Body of pancreas (tissue), 4 donors: ENCODE measurements around the gene RANBP10. TPM values are rescaled to one million over a fixed set of nuclear protein-coding genes. Genes with fewer than 3 reads are reported as not detected.
A peak's percentile ranks its signal among the peaks of the same experiment; 100 is the strongest.

Experiments used
- ATAC-seq: fragments of 150-250 bp; one replicate; pipeline ENCODE4 v1.9.1; 2016
- DNase-seq, 4 donors: peaks; one replicate each; pipeline ENCODE4 v3.0.0-alpha.2; 2019
- H3K27ac ChIP-seq, 4 donors: fragments of 200-600 bp; sonication (generic); 1 replicate in 3 of 4; 2 replicates in 1 of 4; pipeline versions ENCODE4 v1.5.1 to v1.6.1; 2016 to 2019; ENCODE audit warnings: mild to moderate bottlenecking in 1 of 4, mixed read lengths in 1 of 4, moderate library complexity in 1 of 4
- H3K27me3 ChIP-seq, 2 donors: fragments of 200-600 bp; sonication (generic); one replicate each; pipeline ENCODE4 v1.6.0; 2016; ENCODE audit warnings: mild to moderate bottlenecking in 1 of 2
- H3K36me3 ChIP-seq, 2 donors: fragments of 200-600 bp; sonication (generic); replicated peaks in 1 of 2; 2 replicates each; pipeline ENCODE4 v1.5.1; 2016; ENCODE audit warnings: low read depth in 2 of 2; ENCODE audit not compliant: insufficient read depth in 1 of 2
- H3K4me1 ChIP-seq: fragments of 200-600 bp; sonication (generic); one replicate; pipeline ENCODE4 v1.6.0; 2016
- H3K4me3 ChIP-seq, 2 donors: fragments of 200-600 bp; sonication (generic); 1 replicate in 1 of 2; 2 replicates in 1 of 2; pipeline ENCODE4 v1.5.1; 2016 to 2019
- H3K9me3 ChIP-seq, 3 donors: fragments of 200-600 bp; sonication (generic); 1 replicate in 2 of 3; 2 replicates in 1 of 3; pipeline ENCODE4 v1.5.1; 2016
- CTCF ChIP-seq, 7 experiments: fragments of 450-650 bp in 4 of 7; fragments of 200-600 bp in 3 of 7; sonication (generic) in 3 of 7; IDR thresholded peaks; one replicate each; pipeline ENCODE4 v1.5.1; 2016 to 2019; ENCODE audit warnings: antibody characterized with exemption in 7 of 7
- POLR2A ChIP-seq, 3 donors: fragments of 450-650 bp; IDR thresholded peaks; one replicate each; pipeline ENCODE4 v1.6.1; 2016; ENCODE audit warnings: antibody characterized with exemption in 3 of 3, mild to moderate bottlenecking in 2 of 3
- WGBS, 2 donors: methylation state at CpG; one replicate each; pipeline ENCODE4 v1.1.5; 2017; 5-methylcytosine and 5-hydroxymethylcytosine counted together
- intact Hi-C: fragments of 100-400 bp; cut with DNase I; formaldehyde crosslinking; loops from one replicate; pipeline ENCODE4 v1.15.1; 2023
- total RNA-seq, 2 donors: library from RNA; depleted of rRNA; stranded (reverse); fragments of >200 nt; gene quantifications; one replicate each; pipeline ENCODE4 v1.1.0, GENCODE V29; 2016

The RANBP10 gene
- total RNA-seq, 2 donors from 2014 or later: 6.3 to 9.3 TPM

GRCh38 chr16:67805718-67806427 is 487 bp downstream of the RANBP10 start:
- Histone ChIP-seq H3K9me3 (no peaks in the 10 kb centered on the region), H3K27me3 (no peaks in the 10 kb centered on the region), H3K4me3 (peak overlapping the region; percentile 66 to 91), H3K4me1 (peaks cover 37% of the 10 kb centered on the region), H3K27ac (peak overlapping the region; percentile 39 to 91 (median 83)), H3K36me3 (no peaks in the 10 kb centered on the region)
- peak; percentile 2 for ATAC-seq
- peak in 2 of 4 donors; percentile 36 to 41 for DNase-seq
- intact Hi-C loops: no loop called here
- 0 to 1% methylated on average over 1 to 26 of the region's 26 CpGs for WGBS, 2 donors
- TF ChIP-seq POLR2A (IDR thresholded peaks at IDR 0.05): no peak
- no peak for TF ChIP-seq CTCF (IDR thresholded peaks at IDR 0.05)

GRCh38 chr16:67804853-67805542 is 1.4 kb downstream of the RANBP10 start:
- H3K36me3 ChIP-seq: no peaks in the 10 kb centered on the region
- H3K4me1 ChIP-seq: peaks cover 38% of the 10 kb centered on the region

DNA sequence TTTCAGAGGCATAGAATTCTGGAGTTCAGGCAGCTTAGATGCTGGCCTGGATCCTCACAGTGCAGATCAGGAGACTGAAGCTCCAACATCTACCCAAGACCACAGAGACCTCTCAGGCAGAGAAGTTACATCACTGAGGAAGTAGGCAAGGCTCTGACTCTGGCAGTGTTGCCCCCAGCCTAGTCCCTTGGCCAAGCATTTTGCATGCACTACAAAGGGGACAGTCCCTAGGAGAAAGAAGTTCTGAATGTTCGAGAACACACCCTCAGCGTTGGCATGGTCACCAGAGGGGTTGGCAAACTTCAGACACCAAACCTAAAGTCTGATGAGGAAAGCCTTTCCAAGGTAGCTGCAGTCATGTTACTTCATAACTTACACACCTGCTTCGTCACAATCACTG is 2.5 kb downstream of the RANBP10 start:
- Histone ChIP-seq H3K4me1 (peaks cover 38% of the 10 kb centered on the region), H3K36me3 (no peaks in the 10 kb centered on the region), H3K27ac (no peak overlapping the region), H3K4me3 (no peak overlapping the region), H3K9me3 (no peaks in the 10 kb centered on the region), H3K27me3 (no peaks in the 10 kb centered on the region)
- TF ChIP-seq POLR2A (IDR thresholded peaks at IDR 0.05) (no peak), CTCF (IDR thresholded peaks at IDR 0.05) (no peak)
- DNase-seq (no peak), ATAC-seq (no peak)
- WGBS, 2 donors: 92 to 100% methylated on average over 3 of the region's 3 CpGs
- intact Hi-C loops: no loop called here

More at GRCh38 chr16:67804853-67805542, 1.4 kb downstream of the RANBP10 start:
- intact Hi-C loops: no loop called here
- H3K27me3 ChIP-seq: no peaks in the 10 kb centered on the region
- no peak for TF ChIP-seq POLR2A (IDR thresholded peaks at IDR 0.05)
- TF ChIP-seq CTCF (IDR thresholded peaks at IDR 0.05): no peak
- no peak overlapping the region for H3K4me3 ChIP-seq
- DNase-seq: no peak
- H3K27ac ChIP-seq: peak overlapping the region in 2 of 4 donors; percentile 89 to 91
- ATAC-seq: no peak
- no peaks in the 10 kb centered on the region for H3K9me3 ChIP-seq
- WGBS, 2 donors: 34 to 47% methylated on average over 4 of the region's 4 CpGs

- no peak for TF ChIP-seq POLR2A (IDR thresholded peaks at IDR 0.05)
- no peak for TF ChIP-seq CTCF (IDR thresholded peaks at IDR 0.05)
- WGBS, 2 donors: 93 to 100% methylated on average over 2 of the region's 2 CpGs
Measured at GRCh38 chr16:67801883-67802282, 4.5 kb downstream of the RANBP10 start.

More at GRCh38 chr16:67801883-67802282, 4.5 kb downstream of the RANBP10 start:
- H3K36me3 ChIP-seq: no peaks in the 10 kb centered on the region
- intact Hi-C loops: no loop called here
- H3K27ac ChIP-seq: no peak overlapping the region
- no peak for DNase-seq
- H3K27me3 ChIP-seq: no peaks in the 10 kb centered on the region
- H3K9me3 ChIP-seq: no peaks in the 10 kb centered on the region
- no peak for ATAC-seq
- no peak overlapping the region for H3K4me3 ChIP-seq
- H3K4me1 ChIP-seq: peaks cover 30% of the 10 kb centered on the region
